DOHH2 (cell line): Measurements from ENCODE around the gene NR3C2.

Source experiments
- CTCF ChIP-seq: fragments of 200-600 bp; sonication (generic); IDR thresholded peaks from one replicate; pipeline ENCODE4 v1.5.1; 2014; ENCODE audit warnings: antibody characterized with exemption, mild to moderate bottlenecking, low read depth, low read length; ENCODE audit not compliant: poor library complexity, severe bottlenecking
- EZH2phosphoT487 ChIP-seq: fragments of 200-600 bp; sonication (generic); IDR thresholded peaks from 2 replicates; pipeline ENCODE4 v1.6.1; 2017; ENCODE audit warnings: borderline replicate concordance, mild to moderate bottlenecking, antibody characterized with exemption, low read length, moderate library complexity, mixed read lengths

- TF ChIP-seq CTCF, result no peak
- TF ChIP-seq EZH2phosphoT487, result no peak
Observed at GRCh38 chr4:148263127-148263526, 179.1 kb downstream of the NR3C2 start.
